AML-193 (cell line): ENCODE measurements around the gene NTRK3.
A peak's percentile ranks its signal among the peaks of the same experiment; 100 is the strongest.

ENCODE experiments used
- DNase-seq, 2 experiments: peaks; one replicate each; lab custom pipeline; 2025; lab: John Stamatoyannopoulos, UW

Gene NTRK3

GRCh38 chr15:88256279-88257230, at the start of gene NTRK3:
Gene NTRK3 (minus strand): TSS chr15:88256739. CDS start chr15:88256153, 586 bp downstream.
- DNase-seq, result no peak

GRCh38 chr15:88303395-88303794, 46.9 kb upstream of the NTRK3 start:
- DNase-seq, result no peak

- no peak for DNase-seq
Measured at GRCh38 chr15:88302373-88302772, 45.8 kb upstream of the NTRK3 start.

GRCh38 chr15:88301311-88301710, 44.8 kb upstream of the NTRK3 start:
- no peak for DNase-seq

GRCh38 chr15:88300861-88301260, 44.3 kb upstream of the NTRK3 start:
- DNase-seq, result no peak

GRCh38 chr15:88300089-88300488, 43.5 kb upstream of the NTRK3 start:
- DNase-seq, result no peak

GRCh38 chr15:88299497-88299896, 43.0 kb upstream of the NTRK3 start:
- DNase-seq, result no peak

GRCh38 chr15:88288661-88289060, 32.1 kb upstream of the NTRK3 start:
- DNase-seq, result no peak

GRCh38 chr15:88288206-88288605, 31.7 kb upstream of the NTRK3 start:
- no peak for DNase-seq

- DNase-seq, result no peak
Measured at GRCh38 chr15:88284318-88284998, 27.9 kb upstream of the NTRK3 start.

- DNase-seq, result no peak
Measured at GRCh38 chr15:88282614-88283013, 26.1 kb upstream of the NTRK3 start.

GRCh38 chr15:88276821-88277410, 20.4 kb upstream of the NTRK3 start:
- no peak for DNase-seq

GRCh38 chr15:88275804-88276203, 19.3 kb upstream of the NTRK3 start:
- DNase-seq, result no peak

- DNase-seq, result peak; percentile 9 to 28
Measured at GRCh38 chr15:88274553-88275460, 18.3 kb upstream of the NTRK3 start.

GRCh38 chr15:88272421-88272820, 15.9 kb upstream of the NTRK3 start:
- no peak for DNase-seq

- no peak for DNase-seq
Measured at GRCh38 chr15:88269356-88270062, 13.0 kb upstream of the NTRK3 start.

- no peak for DNase-seq
Measured at GRCh38 chr15:88267720-88268119, 11.2 kb upstream of the NTRK3 start.

- no peak for DNase-seq
Measured at GRCh38 chr15:88266170-88266569, 9.6 kb upstream of the NTRK3 start.

GRCh38 chr15:88264622-88265021, 8.1 kb upstream of the NTRK3 start:
- DNase-seq, result no peak

GRCh38 chr15:88262064-88262463, 5.5 kb upstream of the NTRK3 start:
- DNase-seq, result no peak

- DNase-seq, result no peak
Measured at GRCh38 chr15:88258093-88258641, 1.6 kb upstream of the NTRK3 start.
